Measurements from ENCODE around the gene ATG3. TPM values are rescaled to one million over a fixed set of nuclear protein-coding genes. Genes with fewer than 3 reads are reported as not detected.
A peak's percentile ranks its signal among the peaks of the same experiment; 100 is the strongest.

Gene ATG3
- total RNA-seq, 2 donors from 2014 or later: 45.7 to 73.5 TPM

DNA sequence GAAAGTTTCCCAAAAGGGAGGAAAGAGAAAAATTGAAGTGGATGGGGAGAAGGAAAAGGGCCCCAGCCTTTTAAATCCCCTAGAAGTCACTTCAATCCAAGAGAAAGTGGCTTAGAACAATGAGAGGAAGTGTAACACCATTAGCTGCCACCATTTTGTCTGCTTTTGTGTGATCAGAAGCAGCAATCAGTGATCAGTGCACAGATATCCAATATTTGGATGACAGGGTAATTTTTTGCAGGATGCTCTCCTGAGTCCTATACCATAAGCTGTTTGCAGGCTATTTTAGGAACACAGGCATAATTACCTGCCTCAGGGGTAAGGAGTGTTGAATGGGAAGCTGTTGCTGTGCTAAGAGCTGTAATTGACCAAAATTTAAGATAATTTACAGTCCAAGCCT lies 31.5 kb upstream of the ATG3 start:
- Histone ChIP-seq H3K27ac (no peak overlapping the region), H3K27me3 (replicated peaks; ENCODE audit: insufficient read depth) (no peaks in the 10 kb centered on the region), H3K36me3 (no peaks in the 10 kb centered on the region), H3K9me3 (no peaks in the 10 kb centered on the region), H3K4me1 (replicated peaks) (no peaks in the 10 kb centered on the region), H3K4me3 (no peak overlapping the region)
- no peak for DNase-seq (ENCODE audit: low spot score)
- intact Hi-C loops (cut with DNase I): no loop called here
- TF ChIP-seq, protein P1, sequence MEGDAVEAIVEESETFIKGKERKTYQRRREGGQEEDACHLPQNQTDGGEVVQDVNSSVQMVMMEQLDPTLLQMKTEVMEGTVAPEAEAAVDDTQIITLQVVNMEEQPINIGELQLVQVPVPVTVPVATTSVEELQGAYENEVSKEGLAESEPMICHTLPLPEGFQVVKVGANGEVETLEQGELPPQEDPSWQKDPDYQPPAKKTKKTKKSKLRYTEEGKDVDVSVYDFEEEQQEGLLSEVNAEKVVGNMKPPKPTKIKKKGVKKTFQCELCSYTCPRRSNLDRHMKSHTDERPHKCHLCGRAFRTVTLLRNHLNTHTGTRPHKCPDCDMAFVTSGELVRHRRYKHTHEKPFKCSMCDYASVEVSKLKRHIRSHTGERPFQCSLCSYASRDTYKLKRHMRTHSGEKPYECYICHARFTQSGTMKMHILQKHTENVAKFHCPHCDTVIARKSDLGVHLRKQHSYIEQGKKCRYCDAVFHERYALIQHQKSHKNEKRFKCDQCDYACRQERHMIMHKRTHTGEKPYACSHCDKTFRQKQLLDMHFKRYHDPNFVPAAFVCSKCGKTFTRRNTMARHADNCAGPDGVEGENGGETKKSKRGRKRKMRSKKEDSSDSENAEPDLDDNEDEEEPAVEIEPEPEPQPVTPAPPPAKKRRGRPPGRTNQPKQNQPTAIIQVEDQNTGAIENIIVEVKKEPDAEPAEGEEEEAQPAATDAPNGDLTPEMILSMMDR (IDR thresholded peaks at IDR 0.05): no peak
- TF ChIP-seq POLR2AphosphoS5 (IDR thresholded peaks at IDR 0.05) (no peak), POLR2A (IDR thresholded peaks at IDR 0.05) (no peak)

DNA sequence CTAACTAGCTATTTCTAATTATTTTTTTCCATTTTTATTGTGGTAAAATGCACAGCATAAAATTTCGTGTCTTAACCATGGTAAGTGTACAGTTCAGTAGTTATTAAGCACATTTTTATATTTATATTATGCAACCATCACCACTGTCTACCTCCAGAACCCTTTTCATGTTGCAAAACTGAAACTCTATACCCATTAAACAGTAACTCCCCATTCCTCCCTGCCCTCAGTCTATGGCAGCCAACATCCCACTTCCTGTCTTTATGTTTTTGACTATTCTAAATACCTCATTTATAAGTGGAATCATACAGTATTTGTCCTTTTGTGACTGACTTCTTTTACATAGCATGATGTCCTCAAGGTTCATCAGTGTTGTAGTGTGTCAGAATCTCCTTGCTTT lies 25.6 kb upstream of the ATG3 start:
- Histone ChIP-seq H3K4me3 (no peak overlapping the region), H3K36me3 (peaks cover 0 to 4% of the 10 kb centered on the region in 2 donors), H3K27ac (no peak overlapping the region), H3K27me3 (replicated peaks; ENCODE audit: insufficient read depth) (no peaks in the 10 kb centered on the region), H3K4me1 (replicated peaks) (no peaks in the 10 kb centered on the region), H3K9me3 (no peaks in the 10 kb centered on the region)
- TF ChIP-seq, protein P1 (IDR thresholded peaks at IDR 0.05): no peak
- TF ChIP-seq POLR2AphosphoS5 (IDR thresholded peaks at IDR 0.05) (no peak), POLR2A (IDR thresholded peaks at IDR 0.05) (no peak)
- 95% methylated on average over 1 of the region's 1 CpG for WGBS
- intact Hi-C loops (cut with DNase I): no loop called here
- no peak for DNase-seq (ENCODE audit: low spot score)

DNA sequence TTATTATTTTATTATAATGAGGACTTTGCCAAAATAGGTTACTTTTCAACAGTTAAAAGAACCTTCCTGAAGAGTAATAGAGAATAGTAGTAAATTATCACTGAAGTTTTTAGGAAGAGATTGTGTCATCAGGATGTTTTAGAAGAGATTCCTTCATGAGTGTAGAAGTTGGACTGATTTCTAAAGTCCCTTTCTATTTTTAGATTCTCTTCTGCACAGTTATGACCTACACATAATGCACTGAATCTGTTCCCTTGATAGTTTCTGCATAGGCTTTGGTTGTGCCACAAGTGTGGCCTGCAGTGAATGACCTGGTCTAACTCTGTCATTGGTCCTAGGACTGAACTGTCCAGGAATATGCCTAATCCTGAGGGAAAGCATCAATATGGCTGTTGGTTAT lies 24.0 kb upstream of the ATG3 start:
- Histone ChIP-seq H3K4me3 (no peak overlapping the region), H3K36me3 (peaks cover 0 to 4% of the 10 kb centered on the region in 2 donors), H3K4me1 (replicated peaks) (no peaks in the 10 kb centered on the region), H3K9me3 (no peaks in the 10 kb centered on the region), H3K27ac (no peak overlapping the region), H3K27me3 (replicated peaks; ENCODE audit: insufficient read depth) (no peaks in the 10 kb centered on the region)
- intact Hi-C loops (cut with DNase I): no loop called here
- no peak for TF ChIP-seq POLR2A (IDR thresholded peaks at IDR 0.05)
- TF ChIP-seq, protein P1 (IDR thresholded peaks at IDR 0.05): no peak
- no peak for TF ChIP-seq POLR2AphosphoS5 (IDR thresholded peaks at IDR 0.05)
- DNase-seq (ENCODE audit: low spot score): no peak

DNA sequence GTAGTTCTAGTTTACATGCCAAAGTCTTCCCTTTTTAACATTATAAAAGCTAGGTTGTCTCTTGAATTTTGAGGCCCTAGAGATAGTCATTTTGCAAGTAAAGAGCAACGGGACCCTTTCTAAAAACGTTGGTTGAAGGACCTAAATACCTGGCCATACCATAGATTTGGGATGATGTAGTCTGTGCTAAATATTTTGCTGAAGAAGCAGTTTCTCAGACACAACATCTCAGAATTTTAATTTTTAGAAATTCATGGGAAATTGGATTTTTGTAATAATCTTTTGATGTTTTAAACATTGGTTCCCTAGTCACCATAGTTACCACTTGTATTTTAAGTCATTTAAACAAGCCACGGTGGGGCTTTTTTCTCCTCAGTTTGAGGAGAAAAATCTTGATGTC lies 21.3 kb upstream of the ATG3 start:
- 79% methylated on average over 3 of the region's 3 CpGs for WGBS
- no peaks in the 10 kb centered on the region for H3K9me3 ChIP-seq
- intact Hi-C loops (cut with DNase I): loop anchor here (5.0 kb wide), 2 partner anchors 54 to 399 kb away; no protein-coding TSS in a partner anchor
- H3K36me3 ChIP-seq: peaks cover 0 to 4% of the 10 kb centered on the region in 2 donors
- no peaks in the 10 kb centered on the region for H3K27me3 ChIP-seq (replicated peaks; ENCODE audit: insufficient read depth)
- TF ChIP-seq, protein P1 (IDR thresholded peaks at IDR 0.05): no peak
- no peak for TF ChIP-seq POLR2AphosphoS5 (IDR thresholded peaks at IDR 0.05)
- TF ChIP-seq POLR2A (IDR thresholded peaks at IDR 0.05): no peak
- no peak for DNase-seq (ENCODE audit: low spot score)
- no peak overlapping the region for H3K27ac ChIP-seq
- no peak overlapping the region for H3K4me3 ChIP-seq
- no peaks in the 10 kb centered on the region for H3K4me1 ChIP-seq (replicated peaks)

DNA sequence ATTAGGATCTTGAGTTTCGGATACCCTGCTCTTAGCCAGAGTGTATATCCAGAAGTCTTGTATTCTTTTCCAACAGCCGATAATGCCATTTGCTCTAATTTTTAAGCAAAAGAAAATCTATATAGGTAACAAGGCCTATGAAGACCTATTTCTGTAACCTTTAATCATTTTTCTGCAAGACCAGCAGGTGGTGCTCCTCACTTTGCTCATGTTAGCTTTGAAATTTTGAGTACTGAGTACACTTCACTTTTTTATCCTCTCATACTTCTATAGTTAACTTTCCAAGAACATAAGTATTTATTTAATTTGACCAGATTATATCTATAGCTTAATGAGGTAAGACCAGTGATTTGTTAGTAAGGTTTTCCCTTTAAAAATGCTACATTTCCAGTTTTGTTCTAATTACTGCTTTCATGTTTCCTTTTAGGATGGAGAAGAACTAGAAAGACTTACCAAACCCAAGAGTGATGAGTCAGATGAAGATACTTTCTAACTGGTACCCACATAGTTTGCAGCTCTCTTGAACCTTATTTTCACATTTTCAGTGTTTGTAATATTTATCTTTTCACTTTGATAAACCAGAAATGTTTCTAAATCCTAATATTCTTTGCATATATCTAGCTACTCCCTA lies 20.6 kb upstream of the ATG3 start:
- Histone ChIP-seq H3K4me1 (replicated peaks) (no peaks in the 10 kb centered on the region), H3K36me3 (peaks cover 0 to 4% of the 10 kb centered on the region in 2 donors), H3K4me3 (no peak overlapping the region), H3K27ac (no peak overlapping the region), H3K9me3 (no peaks in the 10 kb centered on the region), H3K27me3 (replicated peaks; ENCODE audit: insufficient read depth) (no peaks in the 10 kb centered on the region)
- intact Hi-C loops (cut with DNase I): loop anchor here (5.0 kb wide), 2 partner anchors 55 to 400 kb away; no protein-coding TSS in a partner anchor
- no peak for DNase-seq (ENCODE audit: low spot score)
- TF ChIP-seq POLR2A (IDR thresholded peaks at IDR 0.05) (no peak), POLR2AphosphoS5 (IDR thresholded peaks at IDR 0.05) (no peak)
- TF ChIP-seq, protein P1 (IDR thresholded peaks at IDR 0.05): peak in 3 of 4 experiments; percentile 26 to 56 (median 53)
- 68% methylated on average over 2 of the region's 2 CpGs for WGBS

Measured in prostate gland (tissue), 2 donors.